CD14-positive monocyte (primary cell): ENCODE data around the gene TBC1D25. TPM values are rescaled to one million over a fixed set of nuclear protein-coding genes. Genes with fewer than 3 reads are reported as not detected.

ENCODE experiments used
- DNase-seq, 3 donors: peaks; one replicate each; pipeline ENCODE4 v3.0.0-alpha.2; 2011 to 2022
- H2AFZ ChIP-seq: 2 replicates; pipeline ENCODE4 v1.6.0; 2012; ENCODE audit warnings: mild to moderate bottlenecking, low read depth, low read length, inconsistent platforms; ENCODE audit not compliant: insufficient read depth, poor library complexity, severe bottlenecking
- H3K27ac ChIP-seq, 2 donors: 1 replicate in 1 of 2; 2 replicates in 1 of 2; pipeline ENCODE4 v1.5.1; 2012 to 2013; ENCODE audit warnings: low read length in 2 of 2, control low read depth in 1 of 2, inconsistent platforms in 1 of 2, low read depth in 1 of 2, mild to moderate bottlenecking in 1 of 2
- H3K27me3 ChIP-seq, 2 donors: one replicate each; pipeline versions ENCODE4 v1.6.0 to v1.6.1; 2011 to 2013; ENCODE audit warnings: low read length in 2 of 2; ENCODE audit not compliant: control insufficient read depth in 2 of 2, insufficient read depth in 2 of 2
- H3K36me3 ChIP-seq, 2 donors: replicated peaks in 1 of 2; 1 replicate in 1 of 2; 2 replicates in 1 of 2; pipeline versions ENCODE4 v1.5.1 to v1.6.1; 2012 to 2013; ENCODE audit warnings: low read length in 2 of 2, control low read depth in 1 of 2, inconsistent platforms in 1 of 2, mild to moderate bottlenecking in 1 of 2; ENCODE audit not compliant: insufficient read depth in 2 of 2, control insufficient read depth in 1 of 2
- H3K4me1 ChIP-seq, 2 donors: 1 replicate in 1 of 2; 2 replicates in 1 of 2; pipeline versions ENCODE4 v1.5.1 to v1.6.1; 2012 to 2013; ENCODE audit warnings: low read length in 2 of 2, control low read depth in 1 of 2, inconsistent platforms in 1 of 2, mild to moderate bottlenecking in 1 of 2, moderate library complexity in 1 of 2; ENCODE audit not compliant: insufficient read depth in 2 of 2, control insufficient read depth in 1 of 2
- H3K4me2 ChIP-seq: replicated peaks from 2 replicates; pipeline ENCODE3; 2012; ENCODE audit warnings: low read length, moderate library complexity, mild to moderate bottlenecking; ENCODE audit not compliant: poor library complexity, severe bottlenecking; ENCODE audit errors: extremely low read depth
- H3K4me3 ChIP-seq, 3 experiments: fragments of 200-600 bp in 1 of 3; sonication (generic) in 1 of 3; replicated peaks in 1 of 3; 1 replicate in 2 of 3; 2 replicates in 1 of 3; pipeline ENCODE4 v1.5.1; 2011 to 2013; ENCODE audit warnings: low read length in 3 of 3, mild to moderate bottlenecking in 3 of 3, control low read depth in 2 of 3, low read depth in 2 of 3, inconsistent platforms in 1 of 3, moderate library complexity in 1 of 3
- H3K79me2 ChIP-seq: 2 replicates; pipeline ENCODE4 v1.6.0; 2012; ENCODE audit warnings: mild to moderate bottlenecking, control low read depth, inconsistent platforms, low read length, moderate library complexity; ENCODE audit not compliant: insufficient read depth
- H3K9ac ChIP-seq: 2 replicates; pipeline ENCODE4 v1.6.0; 2017; ENCODE audit warnings: low read length, mild to moderate bottlenecking; ENCODE audit not compliant: insufficient read depth, poor library complexity, severe bottlenecking
- H3K9me3 ChIP-seq, 2 donors: replicated peaks in 1 of 2; 1 replicate in 1 of 2; 2 replicates in 1 of 2; pipeline versions ENCODE4 v1.5.1 to v1.6.1; 2012 to 2013; ENCODE audit warnings: low read length in 2 of 2, control low read depth in 1 of 2; ENCODE audit not compliant: control insufficient read depth in 1 of 2, insufficient read depth in 1 of 2
- H4K20me1 ChIP-seq: 2 replicates; pipeline ENCODE4 v1.6.0; 2012; ENCODE audit warnings: mild to moderate bottlenecking, low read length, control low read depth, moderate library complexity; ENCODE audit not compliant: insufficient read depth
- H3K27ac Mint-ChIP-seq, 7 donors: one replicate each; pipeline ENCODE4 v1.8.0; 2020; ENCODE audit warnings: mild to moderate bottlenecking in 7 of 7, mixed read lengths in 7 of 7, moderate library complexity in 6 of 7, inconsistent platforms in 2 of 7
- H3K27me3 Mint-ChIP-seq, 3 donors: one replicate each; pipeline ENCODE4 v1.8.0; 2021 to 2022; ENCODE audit warnings: low read depth in 3 of 3, mild to moderate bottlenecking in 3 of 3, mixed read lengths in 3 of 3, moderate library complexity in 3 of 3, inconsistent platforms in 1 of 3
- H3K36me3 Mint-ChIP-seq, 2 donors: one replicate each; pipeline ENCODE4 v1.8.0; 2020; ENCODE audit warnings: mixed read lengths in 2 of 2, inconsistent platforms in 1 of 2, mild to moderate bottlenecking in 1 of 2
- H3K4me1 Mint-ChIP-seq: one replicate; pipeline ENCODE4 v1.8.0; 2020; ENCODE audit warnings: mild to moderate bottlenecking, mixed read lengths
- H3K4me3 Mint-ChIP-seq, 2 donors: one replicate each; pipeline ENCODE4 v1.8.0; 2020; ENCODE audit warnings: mild to moderate bottlenecking in 2 of 2, mixed read lengths in 2 of 2, moderate library complexity in 1 of 2
- H3K9me3 Mint-ChIP-seq, 7 donors: one replicate each; pipeline ENCODE4 v1.8.0; 2020 to 2022; ENCODE audit warnings: mixed read lengths in 7 of 7, mild to moderate bottlenecking in 6 of 7, moderate library complexity in 6 of 7, inconsistent platforms in 2 of 7
- CTCF ChIP-seq: fragments of 200-600 bp; IDR thresholded peaks from one replicate; pipeline ENCODE4 v1.8.0; 2022; ENCODE audit warnings: antibody characterized with exemption, mild to moderate bottlenecking
- WGBS: methylation state at CpG from one replicate; pipeline ENCODE4 v1.1.5; 2013; ENCODE audit warnings: missing lambda C conversion rate; ENCODE audit not compliant: insufficient coverage; 5-methylcytosine and 5-hydroxymethylcytosine counted together
- intact Hi-C, 2 donors: fragments of 100-400 bp; cut with micrococcal nuclease; formaldehyde crosslinking; loops; one replicate each; pipeline versions ENCODE4 v1.15.0 to v1.15.1; 2023
- polyA plus RNA-seq, 3 donors: library from polyadenylated mRNA; depleted of rRNA in 1 of 3; unstranded in 2 of 3; stranded (reverse) in 1 of 3; fragments of 300-500 nt in 2 of 3; fragments of >200 nt in 1 of 3; fragmentation: Illumina TruSeq in 2 of 3; gene quantifications; 1 replicate in 2 of 3; 2 replicates in 1 of 3; pipeline ENCODE4 v1.2.3, GENCODE V29; 2012 to 2021

The TBC1D25 gene
- polyA plus RNA-seq, 3 donors: 5.7 to 16.9 (median 6.6) TPM

GRCh38 chrX:48497871-48498270 is 41.6 kb upstream of the TBC1D25 start:
- DNase-seq: no peak
- no peak for TF ChIP-seq CTCF
- Histone ChIP-seq H3K4me3 (no peak overlapping the region), H4K20me1 (no peaks in the 10 kb centered on the region), H3K27me3 (no peaks in the 10 kb centered on the region), H3K9ac (no peak overlapping the region), H2AFZ (no peak overlapping the region), H3K79me2 (no peaks in the 10 kb centered on the region), H3K27ac (no peak overlapping the region), H3K36me3 (no peaks in the 10 kb centered on the region), H3K4me2 (no peak overlapping the region), H3K9me3 (no peaks in the 10 kb centered on the region), H3K4me1 (no peaks in the 10 kb centered on the region)
- Mint-ChIP-seq H3K27me3 (peaks cover 2 to 12% (median 3%) of the 10 kb centered on the region in 3 donors), H3K27ac (no peak overlapping the region), H3K9me3 (peaks cover 0 to 3% (median 0%) of the 10 kb centered on the region in 7 donors), H3K4me3 (no peak overlapping the region), H3K36me3 (no peaks in the 10 kb centered on the region), H3K4me1 (peaks cover 3% of the 10 kb centered on the region)
- WGBS: no CpG with 5 or more reads among the region's 5 CpGs
- intact Hi-C loops: no loop called here

- Histone ChIP-seq H3K27ac (no peak overlapping the region), H3K79me2 (no peaks in the 10 kb centered on the region), H3K9ac (no peak overlapping the region), H3K27me3 (no peaks in the 10 kb centered on the region), H3K36me3 (no peaks in the 10 kb centered on the region), H3K4me3 (no peak overlapping the region), H3K4me1 (no peaks in the 10 kb centered on the region), H4K20me1 (no peaks in the 10 kb centered on the region), H3K4me2 (no peak overlapping the region), H2AFZ (no peak overlapping the region), H3K9me3 (no peaks in the 10 kb centered on the region)
- H3K4me1 Mint-ChIP-seq: peaks cover 2% of the 10 kb centered on the region
- no peak for TF ChIP-seq CTCF
- no peak overlapping the region for H3K4me3 Mint-ChIP-seq
- intact Hi-C loops: no loop called here
- H3K36me3 Mint-ChIP-seq: no peaks in the 10 kb centered on the region
- H3K9me3 Mint-ChIP-seq: peaks cover 0 to 3% (median 0%) of the 10 kb centered on the region in 7 donors
- H3K27ac Mint-ChIP-seq: peak overlapping the region in 1 of 7 donors; percentile 54
- WGBS: 90% methylated on average over 4 of the region's 6 CpGs
- H3K27me3 Mint-ChIP-seq: peaks cover 2 to 12% (median 3%) of the 10 kb centered on the region in 3 donors
- DNase-seq: peak in 1 of 3 donors; percentile 17
Measured at GRCh38 chrX:48498374-48498809, 41.1 kb upstream of the TBC1D25 start.
